Keratinocyte (primary cell): ENCODE measurements around the gene ATG14. TPM values are rescaled to one million over a fixed set of nuclear protein-coding genes. Genes with fewer than 3 reads are reported as not detected.

Source experiments
- DNase-seq: peaks from one replicate; pipeline ENCODE4 v3.0.0-alpha.2; 2011; ENCODE audit warnings: low read depth, missing footprints, low spot score
- FAIRE-seq: peaks from 2 replicates; lab custom pipeline; 2011; peaks lifted over from hg19 to GRCh38; lab: Jason Lieb, UNC
- H2AFZ ChIP-seq: 2 replicates; pipeline ENCODE4 v1.6.0; 2012; ENCODE audit warnings: low read length, control low read depth, inconsistent platforms; ENCODE audit not compliant: control insufficient read depth
- H3K27ac ChIP-seq: 2 replicates; pipeline ENCODE4 v1.5.1; 2011; ENCODE audit warnings: low read length; ENCODE audit not compliant: control insufficient read depth, insufficient read depth
- H3K27me3 ChIP-seq: 3 replicates; pipeline ENCODE4 v1.6.0; 2011; ENCODE audit warnings: low read length; ENCODE audit not compliant: control insufficient read depth, insufficient read depth; ENCODE audit errors: extremely low read depth
- H3K36me3 ChIP-seq, 2 experiments: 2 replicates in 1 of 2; 3 replicates in 1 of 2; pipeline ENCODE4 v1.5.1; 2011; ENCODE audit warnings: low read length in 2 of 2, mild to moderate bottlenecking in 1 of 2; ENCODE audit not compliant: control insufficient read depth in 2 of 2, insufficient read depth in 2 of 2; ENCODE audit errors: extremely low read depth in 1 of 2
- H3K4me1 ChIP-seq: 3 replicates; pipeline ENCODE4 v1.5.1; 2011; ENCODE audit warnings: low read length; ENCODE audit not compliant: control insufficient read depth, insufficient read depth; ENCODE audit errors: extremely low read depth
- H3K4me2 ChIP-seq: 3 replicates; pipeline ENCODE4 v1.6.0; 2011; ENCODE audit warnings: low read depth, low read length; ENCODE audit not compliant: control insufficient read depth, insufficient read depth; ENCODE audit errors: extremely low read depth
- H3K4me3 ChIP-seq, 3 experiments: fragments of 200-600 bp in 1 of 3; sonication (generic) in 1 of 3; 2 replicates in 2 of 3; 3 replicates in 1 of 3; pipeline ENCODE4 v1.5.1; 2011 to 2016; ENCODE audit warnings: low read length in 3 of 3, mild to moderate bottlenecking in 3 of 3, control low read depth in 2 of 3, inconsistent platforms in 1 of 3, low read depth in 1 of 3, mixed read lengths in 1 of 3, mixed run types in 1 of 3, moderate library complexity in 1 of 3; ENCODE audit not compliant: control insufficient read depth in 2 of 3, insufficient read depth in 2 of 3; ENCODE audit errors: extremely low read depth in 1 of 3
- H3K79me2 ChIP-seq: 2 replicates; pipeline ENCODE4 v1.6.0; 2012; ENCODE audit warnings: low read length; ENCODE audit not compliant: control insufficient read depth, insufficient read depth
- H3K9ac ChIP-seq: 3 replicates; pipeline ENCODE4 v1.6.0; 2011; ENCODE audit warnings: low read length; ENCODE audit not compliant: control insufficient read depth, insufficient read depth; ENCODE audit errors: extremely low read depth
- H3K9me1 ChIP-seq: 3 replicates; pipeline ENCODE4 v1.6.0; 2011; ENCODE audit warnings: low read length; ENCODE audit not compliant: control insufficient read depth, insufficient read depth; ENCODE audit errors: extremely low read depth
- H3K9me3 ChIP-seq: 2 replicates; pipeline ENCODE4 v1.5.1; 2012; ENCODE audit warnings: low read depth, low read length; ENCODE audit not compliant: control insufficient read depth
- H4K20me1 ChIP-seq: 3 replicates; pipeline ENCODE4 v1.6.0; 2011; ENCODE audit warnings: low read length; ENCODE audit not compliant: control insufficient read depth, insufficient read depth; ENCODE audit errors: extremely low read depth
- EZH2 ChIP-seq: IDR thresholded peaks from one replicate; pipeline ENCODE4 v1.6.1; 2012; ENCODE audit warnings: inconsistent platforms, mild to moderate bottlenecking, low read length, moderate library complexity
- dilution Hi-C: fragments of 300-500 bp; cut with MboI; formaldehyde crosslinking; loops from one replicate; pipeline ENCODE4 v1.7.0; 2020; ENCODE audit warnings: low sequenced_read_pairs; ENCODE audit not compliant: extremely low pct_ligation_motif_present
- polyA plus RNA-seq, 5 experiments: library from polyadenylated mRNA; depleted of rRNA in 3 of 5; stranded (reverse) in 3 of 5; stranded (forward) in 1 of 5; unstranded in 1 of 5; fragments of >200 nt; gene quantifications; 1 replicate in 1 of 5; 2 replicates in 3 of 5; 3 replicates in 1 of 5; pipeline versions ENCODE4 v1.2.1 to v1.2.3, GENCODE V29; 2011 to 2012; ENCODE audit warnings: missing spikeins in 2 of 5, low read depth in 1 of 5, low replicate concordance in 1 of 5
- TF ChIP-seq, protein P1 (sequence below), 3 experiments: IDR thresholded peaks in 1 of 3; conservative IDR thresholded peaks in 1 of 3; optimal IDR thresholded peaks in 1 of 3; 2 replicates in 2 of 3; 3 replicates in 1 of 3; pipeline versions ENCODE3 to v1.5.1; 2011; ENCODE audit warnings: low read length in 3 of 3, mild to moderate bottlenecking in 3 of 3, moderate library complexity in 2 of 3, control low read depth in 1 of 3, inconsistent platforms in 1 of 3; ENCODE audit not compliant: insufficient read depth in 2 of 3; ENCODE audit errors: extremely low read depth in 1 of 3

ATG14 gene
- polyA plus RNA-seq, 1 donor (not counting 4 experiments of a cell fraction or from before 2014, with no cell fraction given) = 7.0 TPM

DNA sequence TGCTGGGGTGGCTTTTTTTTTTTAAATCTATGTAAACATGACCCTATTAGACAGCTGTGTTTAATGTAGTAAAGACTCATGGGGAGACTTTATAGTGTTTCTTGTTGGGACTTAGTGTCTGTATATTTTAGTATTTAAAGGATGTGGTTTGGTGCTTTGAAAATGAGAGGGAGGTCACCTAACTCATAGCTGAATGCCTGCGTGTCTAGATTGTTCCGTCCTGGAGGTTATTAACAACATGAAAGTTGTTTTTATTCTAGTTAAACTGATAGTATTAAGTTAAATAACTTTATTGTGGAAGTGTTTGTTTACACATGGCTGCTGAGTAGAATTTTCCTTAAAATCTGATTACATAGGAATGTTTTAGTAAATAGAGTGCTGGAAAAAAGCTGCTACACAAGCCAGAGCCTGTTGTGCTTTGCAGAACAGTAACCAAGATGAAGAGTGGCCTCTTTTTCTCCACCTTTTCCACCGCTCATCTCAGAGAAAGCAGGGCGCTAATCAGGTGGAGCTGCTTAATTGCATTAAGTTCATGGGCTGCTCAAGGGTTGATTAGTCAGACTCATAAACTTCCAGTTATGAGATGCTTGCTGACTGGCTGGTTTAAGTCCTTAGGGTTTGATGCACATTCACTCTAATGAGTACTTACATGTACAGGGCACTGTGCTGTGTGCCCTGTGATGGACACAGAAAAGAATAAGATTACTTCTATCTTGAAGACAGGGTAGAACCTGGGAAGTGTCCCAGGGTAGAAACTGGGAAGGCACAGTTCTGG is 77.7 kb downstream of the ATG14 start:
- Histone ChIP-seq H4K20me1 (no peaks in the 10 kb centered on the region), H3K9me3 (no peaks in the 10 kb centered on the region), H3K9ac (no peak overlapping the region), H2AFZ (no peak overlapping the region), H3K79me2 (peaks cover 39% of the 10 kb centered on the region), H3K36me3 (peaks cover 0 to 1% of the 10 kb centered on the region in 2 experiments), H3K4me2 (no peak overlapping the region), H3K4me3 (no peak overlapping the region), H3K27ac (no peak overlapping the region), H3K27me3 (no peaks in the 10 kb centered on the region), H3K4me1 (peaks cover 13% of the 10 kb centered on the region), H3K9me1 (peaks cover 2% of the 10 kb centered on the region)
- peak; percentile 67 for FAIRE-seq
- no peak for DNase-seq
- TF ChIP-seq, protein P1, sequence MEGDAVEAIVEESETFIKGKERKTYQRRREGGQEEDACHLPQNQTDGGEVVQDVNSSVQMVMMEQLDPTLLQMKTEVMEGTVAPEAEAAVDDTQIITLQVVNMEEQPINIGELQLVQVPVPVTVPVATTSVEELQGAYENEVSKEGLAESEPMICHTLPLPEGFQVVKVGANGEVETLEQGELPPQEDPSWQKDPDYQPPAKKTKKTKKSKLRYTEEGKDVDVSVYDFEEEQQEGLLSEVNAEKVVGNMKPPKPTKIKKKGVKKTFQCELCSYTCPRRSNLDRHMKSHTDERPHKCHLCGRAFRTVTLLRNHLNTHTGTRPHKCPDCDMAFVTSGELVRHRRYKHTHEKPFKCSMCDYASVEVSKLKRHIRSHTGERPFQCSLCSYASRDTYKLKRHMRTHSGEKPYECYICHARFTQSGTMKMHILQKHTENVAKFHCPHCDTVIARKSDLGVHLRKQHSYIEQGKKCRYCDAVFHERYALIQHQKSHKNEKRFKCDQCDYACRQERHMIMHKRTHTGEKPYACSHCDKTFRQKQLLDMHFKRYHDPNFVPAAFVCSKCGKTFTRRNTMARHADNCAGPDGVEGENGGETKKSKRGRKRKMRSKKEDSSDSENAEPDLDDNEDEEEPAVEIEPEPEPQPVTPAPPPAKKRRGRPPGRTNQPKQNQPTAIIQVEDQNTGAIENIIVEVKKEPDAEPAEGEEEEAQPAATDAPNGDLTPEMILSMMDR (optimal IDR thresholded peaks at IDR 0.05 in 1 of 3, IDR thresholded peaks at IDR 0.05 in 1 of 3, conservative IDR thresholded peaks at IDR 0.05 in 1 of 3; ENCODE audit: extremely low read depth in 1 of 3, insufficient read depth in 2 of 3, low read length in 3 of 3) = no peak
- dilution Hi-C loops = no loop called here

DNA sequence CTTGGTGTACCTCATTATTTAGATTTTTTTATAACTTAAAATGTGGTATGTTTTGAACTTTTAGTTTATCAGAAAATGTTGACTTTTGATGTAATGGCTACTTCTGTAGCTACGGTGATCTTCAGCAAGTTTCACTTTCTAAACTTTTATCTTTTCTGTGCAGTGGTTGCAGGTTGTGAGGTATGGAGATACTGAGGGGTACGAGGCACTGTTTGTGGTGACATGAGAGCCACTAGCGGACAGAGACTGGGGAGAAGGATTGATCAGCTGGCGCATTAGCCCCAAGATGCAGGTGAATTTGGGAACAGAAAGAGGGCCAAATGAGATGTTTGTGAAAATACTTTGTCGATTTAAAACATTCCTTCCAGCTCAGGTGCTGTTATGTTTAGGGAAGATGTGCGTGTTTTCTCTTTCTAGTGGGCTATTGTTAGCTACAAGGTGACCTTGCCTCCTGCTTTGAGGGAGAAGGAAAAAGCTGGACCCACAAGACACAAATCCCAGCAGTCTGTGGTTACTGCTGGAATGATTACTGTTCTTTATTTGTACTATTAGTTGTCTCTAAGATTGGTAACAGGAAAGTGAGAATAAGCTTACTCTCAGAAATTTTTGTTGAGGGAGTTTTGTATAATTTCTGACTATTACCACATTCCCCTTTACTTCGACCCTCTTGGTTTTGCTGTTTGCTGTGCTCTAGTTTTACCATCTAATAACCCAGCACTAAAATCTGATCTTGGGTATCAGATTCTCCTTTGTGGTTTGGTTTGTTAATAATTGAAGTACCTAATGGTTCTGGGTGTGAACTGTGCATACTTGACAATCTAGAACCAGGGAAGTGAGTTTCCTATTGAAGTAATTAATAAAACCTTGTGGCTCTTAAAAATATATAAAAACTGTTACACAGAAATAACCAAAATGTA is 78.7 kb downstream of the ATG14 start:
- Histone ChIP-seq H3K9me3 (no peaks in the 10 kb centered on the region), H3K9me1 (peaks cover 2% of the 10 kb centered on the region), H3K27ac (no peak overlapping the region), H3K4me2 (no peak overlapping the region), H2AFZ (no peak overlapping the region), H3K36me3 (peaks cover 0 to 1% of the 10 kb centered on the region in 2 experiments), H3K9ac (no peak overlapping the region), H3K4me1 (peaks cover 13% of the 10 kb centered on the region), H3K4me3 (no peak overlapping the region), H3K27me3 (no peaks in the 10 kb centered on the region), H3K79me2 (peaks cover 39% of the 10 kb centered on the region), H4K20me1 (no peaks in the 10 kb centered on the region)
- no peak for DNase-seq
- FAIRE-seq = no peak
- dilution Hi-C loops = no loop called here
- no peak for TF ChIP-seq EZH2
- TF ChIP-seq, protein P1 (optimal IDR thresholded peaks at IDR 0.05 in 1 of 3, IDR thresholded peaks at IDR 0.05 in 1 of 3, conservative IDR thresholded peaks at IDR 0.05 in 1 of 3; ENCODE audit: extremely low read depth in 1 of 3, insufficient read depth in 2 of 3, low read length in 3 of 3) = no peak
